Lower lobe of right lung (tissue), 2 donors: Measurements from ENCODE around the gene STAB2. TPM values are rescaled to one million over a fixed set of nuclear protein-coding genes. Genes with fewer than 3 reads are reported as not detected.

Experiments used
- ATAC-seq, 2 donors: fragments of 200-7000 bp; cut with Tn5 transposase; one replicate each; pipeline ENCODE4 v1.9.1; 2020 to 2022; ENCODE audit warnings: mild to moderate bottlenecking in 2 of 2, moderate library complexity in 2 of 2
- DNase-seq: peaks from one replicate; pipeline ENCODE4 v3.0.0-alpha.2; 2020
- H3K27ac ChIP-seq: fragments of 200-600 bp; one replicate; pipeline ENCODE4 v1.8.0; 2022
- H3K27me3 ChIP-seq: fragments of 200-600 bp; one replicate; pipeline ENCODE4 v1.8.0; 2022; ENCODE audit warnings: low read depth
- H3K36me3 ChIP-seq: fragments of 200-600 bp; one replicate; pipeline ENCODE4 v1.8.0; 2022; ENCODE audit warnings: mild to moderate bottlenecking
- H3K4me1 ChIP-seq: fragments of 200-600 bp; one replicate; pipeline ENCODE4 v1.8.0; 2022
- H3K4me3 ChIP-seq: fragments of 200-600 bp; one replicate; pipeline ENCODE4 v1.8.0; 2022; ENCODE audit warnings: mild to moderate bottlenecking
- H3K9me3 ChIP-seq: fragments of 200-600 bp; one replicate; pipeline ENCODE4 v1.8.0; 2022
- intact Hi-C: fragments of 100-400 bp; cut with DNase I; formaldehyde crosslinking; loops from one replicate; pipeline ENCODE4 v1.11.0; 2022
- total RNA-seq: library from RNA; stranded (reverse); fragmentation: NEBNext Ultra II Directional; extraction: Animal tissue kit (Norgen Biotek cat#: 25700); gene quantifications from one replicate; pipeline ENCODE4 v1.2.1, GENCODE V29; 2021
- TF ChIP-seq, protein P1 (sequence below): fragments of 200-600 bp; IDR thresholded peaks from one replicate; pipeline ENCODE4 v1.8.0; 2022; ENCODE audit warnings: antibody characterized with exemption, mild to moderate bottlenecking
- donor health status: DM: no; HTN: yes; CAD: no; lungs with severe emphysema.

Gene STAB2
- total RNA-seq, 1 donor from 2014 or later = 1.4 TPM

DNA sequence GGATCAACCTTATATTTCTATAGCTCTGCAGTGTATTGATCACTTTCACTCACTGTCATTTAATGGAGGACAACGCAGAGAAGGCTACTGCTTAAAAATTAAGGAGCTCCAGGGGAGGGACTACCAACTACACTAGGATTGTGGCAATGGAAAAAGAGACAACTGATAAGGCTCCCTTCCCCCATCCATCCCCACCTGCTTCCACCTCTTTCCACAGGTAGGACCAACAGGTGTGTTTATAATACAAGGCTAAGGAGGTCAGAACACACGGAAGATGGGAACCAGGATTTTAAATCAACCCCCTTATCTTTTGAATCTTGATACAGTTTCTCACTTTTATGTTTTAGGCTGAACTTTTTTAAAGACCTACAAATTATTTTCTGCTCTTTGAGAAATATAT is 90.8 kb downstream of the STAB2 start:
- intact Hi-C loops = no loop called here
- Histone ChIP-seq H3K9me3 (no peaks in the 10 kb centered on the region), H3K4me1 (no peaks in the 10 kb centered on the region), H3K36me3 (no peaks in the 10 kb centered on the region), H3K4me3 (no peak overlapping the region), H3K27me3 (no peaks in the 10 kb centered on the region), H3K27ac (no peak overlapping the region)
- TF ChIP-seq, protein P1, sequence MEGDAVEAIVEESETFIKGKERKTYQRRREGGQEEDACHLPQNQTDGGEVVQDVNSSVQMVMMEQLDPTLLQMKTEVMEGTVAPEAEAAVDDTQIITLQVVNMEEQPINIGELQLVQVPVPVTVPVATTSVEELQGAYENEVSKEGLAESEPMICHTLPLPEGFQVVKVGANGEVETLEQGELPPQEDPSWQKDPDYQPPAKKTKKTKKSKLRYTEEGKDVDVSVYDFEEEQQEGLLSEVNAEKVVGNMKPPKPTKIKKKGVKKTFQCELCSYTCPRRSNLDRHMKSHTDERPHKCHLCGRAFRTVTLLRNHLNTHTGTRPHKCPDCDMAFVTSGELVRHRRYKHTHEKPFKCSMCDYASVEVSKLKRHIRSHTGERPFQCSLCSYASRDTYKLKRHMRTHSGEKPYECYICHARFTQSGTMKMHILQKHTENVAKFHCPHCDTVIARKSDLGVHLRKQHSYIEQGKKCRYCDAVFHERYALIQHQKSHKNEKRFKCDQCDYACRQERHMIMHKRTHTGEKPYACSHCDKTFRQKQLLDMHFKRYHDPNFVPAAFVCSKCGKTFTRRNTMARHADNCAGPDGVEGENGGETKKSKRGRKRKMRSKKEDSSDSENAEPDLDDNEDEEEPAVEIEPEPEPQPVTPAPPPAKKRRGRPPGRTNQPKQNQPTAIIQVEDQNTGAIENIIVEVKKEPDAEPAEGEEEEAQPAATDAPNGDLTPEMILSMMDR = no peak
- no peak for ATAC-seq
- DNase-seq = no peak

GRCh38 chr12:103679421-103680170 is 92.5 kb downstream of the STAB2 start:
- Histone ChIP-seq H3K27me3 (no peaks in the 10 kb centered on the region), H3K4me3 (no peak overlapping the region), H3K4me1 (no peaks in the 10 kb centered on the region), H3K9me3 (no peaks in the 10 kb centered on the region), H3K36me3 (no peaks in the 10 kb centered on the region), H3K27ac (no peak overlapping the region)
- intact Hi-C loops = no loop called here
- ATAC-seq (no peak), DNase-seq (no peak)
- TF ChIP-seq, protein P1 = no peak

GRCh38 chr12:103680591-103681141 is 93.6 kb downstream of the STAB2 start:
- intact Hi-C loops = no loop called here
- no peak overlapping the region for H3K4me3 ChIP-seq

DNA sequence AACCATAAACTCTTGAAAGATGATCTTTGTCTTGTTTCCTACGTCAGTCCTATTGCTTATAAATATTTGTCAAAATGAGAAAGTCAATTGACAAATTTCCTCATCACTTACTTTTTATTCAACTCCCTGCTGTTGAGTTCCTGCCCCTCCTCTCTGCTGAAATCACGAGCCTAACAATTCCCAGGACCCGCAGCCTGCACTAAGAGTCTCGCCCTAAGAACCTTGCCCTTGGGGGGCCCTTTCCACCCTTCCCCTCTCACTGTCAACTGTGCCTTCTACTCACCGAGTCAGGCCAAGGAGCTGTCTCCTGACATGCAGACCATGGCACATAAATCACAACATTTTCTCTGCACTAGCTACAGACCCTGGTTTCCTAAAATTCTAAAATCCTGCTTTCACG is 99.0 kb downstream of the STAB2 start:
- no peaks in the 10 kb centered on the region for H3K27me3 ChIP-seq
- H3K4me3 ChIP-seq = no peak overlapping the region
- intact Hi-C loops = no loop called here
- TF ChIP-seq, protein P1 = no peak
- no peak for DNase-seq
- H3K27ac ChIP-seq = no peak overlapping the region
- no peaks in the 10 kb centered on the region for H3K9me3 ChIP-seq
- no peaks in the 10 kb centered on the region for H3K36me3 ChIP-seq
- no peak for ATAC-seq
- H3K4me1 ChIP-seq = no peaks in the 10 kb centered on the region

More at GRCh38 chr12:103680591-103681141, 93.6 kb downstream of the STAB2 start:
- Histone ChIP-seq H3K27me3 (no peaks in the 10 kb centered on the region), H3K36me3 (no peaks in the 10 kb centered on the region), H3K27ac (no peak overlapping the region), H3K4me1 (no peaks in the 10 kb centered on the region), H3K9me3 (no peaks in the 10 kb centered on the region)
- ATAC-seq (peak; percentile 65 to 74), DNase-seq (no peak)
- TF ChIP-seq, protein P1 = no peak

- H3K27me3 ChIP-seq = no peaks in the 10 kb centered on the region
- ATAC-seq (no peak), DNase-seq (no peak)
- no peaks in the 10 kb centered on the region for H3K36me3 ChIP-seq
- H3K4me1 ChIP-seq = no peaks in the 10 kb centered on the region
- no peak overlapping the region for H3K4me3 ChIP-seq
- intact Hi-C loops = no loop called here
- TF ChIP-seq, protein P1 = no peak
- H3K9me3 ChIP-seq = no peaks in the 10 kb centered on the region
- H3K27ac ChIP-seq = no peak overlapping the region
Measured at GRCh38 chr12:103687253-103687652, 100.2 kb downstream of the STAB2 start.
